Kidney (tissue), 14 donors: ENCODE data around the gene NOTCH1. TPM values are rescaled to one million over a fixed set of nuclear protein-coding genes. Genes with fewer than 3 reads are reported as not detected.
A peak's percentile ranks its signal among the peaks of the same experiment; 100 is the strongest.

Experiments
- DNase-seq, 5 donors: peaks; one replicate each; pipeline ENCODE4 v3.0.0-alpha.2; 2013 to 2020
- FAIRE-seq: peaks from 2 replicates; lab custom pipeline; 2012; peaks lifted over from hg19 to GRCh38; lab: Jason Lieb, UNC
- H3K27ac ChIP-seq, 2 donors: one replicate each; pipeline ENCODE4 v1.7.0; 2013; ENCODE audit warnings: low read depth in 2 of 2, low read length in 2 of 2, inconsistent platforms in 1 of 2
- H3K27me3 ChIP-seq: one replicate; pipeline ENCODE4 v1.7.1; 2013; ENCODE audit warnings: low read length, inconsistent platforms; ENCODE audit not compliant: control insufficient read depth, insufficient read depth
- H3K36me3 ChIP-seq, 3 donors: one replicate each; pipeline versions ENCODE4 v1.7.0 to v1.7.1; 2013; ENCODE audit warnings: low read length in 3 of 3, control low read depth in 1 of 3, inconsistent platforms in 1 of 3; ENCODE audit not compliant: insufficient read depth in 3 of 3, control insufficient read depth in 2 of 3
- H3K4me1 ChIP-seq, 3 donors: one replicate each; pipeline versions ENCODE4 v1.7.0 to v1.7.1; 2013; ENCODE audit warnings: low read length in 3 of 3, inconsistent platforms in 1 of 3, low read depth in 1 of 3; ENCODE audit not compliant: control insufficient read depth in 2 of 3, insufficient read depth in 2 of 3
- H3K4me3 ChIP-seq, 3 donors: one replicate each; pipeline versions ENCODE4 v1.7.0 to v1.8.1; 2013; ENCODE audit warnings: low read length in 3 of 3, control low read depth in 1 of 3, inconsistent platforms in 1 of 3
- H3K9ac ChIP-seq, 3 donors: one replicate each; pipeline versions ENCODE4 v1.7.0 to v1.7.1; 2013; ENCODE audit warnings: low read length in 3 of 3, control low read depth in 1 of 3, inconsistent platforms in 1 of 3
- H3K9me3 ChIP-seq, 3 donors: one replicate each; pipeline versions ENCODE4 v1.7.0 to v1.7.1; 2013; ENCODE audit warnings: low read length in 3 of 3, control low read depth in 1 of 3, inconsistent platforms in 1 of 3; ENCODE audit not compliant: control insufficient read depth in 2 of 3, insufficient read depth in 1 of 3
- intact Hi-C: fragments of 100-400 bp; cut with DNase I; formaldehyde crosslinking; loops from one replicate; pipeline ENCODE4 v1.11.1; 2022
- polyA plus RNA-seq: library from polyadenylated mRNA; stranded (reverse); fragments of 350-450 nt; fragmentation: Illumina TruSeq; extraction: RNeasy Lipid Tissue Mini Kit (QIAGEN cat#74804); gene quantifications from one replicate; pipeline ENCODE4 v1.2.3, GENCODE V29; 2014; ENCODE audit warnings: low read depth, low replicate concordance; ENCODE audit not compliant: insufficient read depth
- total RNA-seq: library from RNA; stranded (reverse); fragmentation: NEBNext Ultra II Directional; extraction: Animal tissue kit (Norgen Biotek cat#: 25700); gene quantifications from one replicate; pipeline ENCODE4 v1.2.1, GENCODE V29; 2021
- TF ChIP-seq, protein P1 (sequence below): IDR thresholded peaks from 3 replicates; pipeline ENCODE4 v1.5.1; 2012; ENCODE audit warnings: mild to moderate bottlenecking, moderate library complexity, borderline replicate concordance; ENCODE audit not compliant: insufficient read depth; ENCODE audit errors: extremely low read depth
- donor health status: control.
- donor health status: control.
- donor health status: control.
- donor health status: control.
- donor health status: control.
- donor health status: DM: yes; HTN: yes; CAD: no.
- donor health status: Normal renal cell carcinoma (clear cell type).

The NOTCH1 gene
- total and polyA plus RNA-seq, 2 donors from 2014 or later, result 6.5 to 77.2 TPM

DNA sequence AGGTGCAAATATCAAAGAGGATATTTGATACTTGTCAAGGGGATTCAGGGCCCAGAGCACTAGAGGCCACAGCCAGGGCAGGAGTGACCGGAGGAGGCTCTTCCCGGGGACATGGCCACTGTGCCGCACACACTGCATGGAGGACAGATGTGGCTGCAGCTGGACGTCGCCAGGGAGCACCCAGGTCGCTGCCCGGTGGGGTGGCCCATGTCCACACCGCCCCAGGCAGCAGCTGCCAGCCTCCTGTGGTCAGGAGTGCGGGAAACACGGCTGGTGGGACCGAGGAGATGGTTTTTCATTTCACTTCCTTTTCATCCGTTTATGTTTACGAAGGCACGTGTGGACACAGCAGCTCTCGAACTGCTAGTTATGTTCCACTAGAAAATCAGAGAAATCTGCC lies 78.1 kb downstream of the NOTCH1 start:
- Histone ChIP-seq H3K9me3 (no peaks in the 10 kb centered on the region), H3K27me3 (no peaks in the 10 kb centered on the region), H3K4me3 (no peak overlapping the region), H3K36me3 (peaks cover 0 to 63% (median 44%) of the 10 kb centered on the region in 3 donors), H3K27ac (no peak overlapping the region), H3K4me1 (peaks cover 0 to 15% (median 12%) of the 10 kb centered on the region in 3 donors), H3K9ac (no peak overlapping the region)
- TF ChIP-seq, protein P1, sequence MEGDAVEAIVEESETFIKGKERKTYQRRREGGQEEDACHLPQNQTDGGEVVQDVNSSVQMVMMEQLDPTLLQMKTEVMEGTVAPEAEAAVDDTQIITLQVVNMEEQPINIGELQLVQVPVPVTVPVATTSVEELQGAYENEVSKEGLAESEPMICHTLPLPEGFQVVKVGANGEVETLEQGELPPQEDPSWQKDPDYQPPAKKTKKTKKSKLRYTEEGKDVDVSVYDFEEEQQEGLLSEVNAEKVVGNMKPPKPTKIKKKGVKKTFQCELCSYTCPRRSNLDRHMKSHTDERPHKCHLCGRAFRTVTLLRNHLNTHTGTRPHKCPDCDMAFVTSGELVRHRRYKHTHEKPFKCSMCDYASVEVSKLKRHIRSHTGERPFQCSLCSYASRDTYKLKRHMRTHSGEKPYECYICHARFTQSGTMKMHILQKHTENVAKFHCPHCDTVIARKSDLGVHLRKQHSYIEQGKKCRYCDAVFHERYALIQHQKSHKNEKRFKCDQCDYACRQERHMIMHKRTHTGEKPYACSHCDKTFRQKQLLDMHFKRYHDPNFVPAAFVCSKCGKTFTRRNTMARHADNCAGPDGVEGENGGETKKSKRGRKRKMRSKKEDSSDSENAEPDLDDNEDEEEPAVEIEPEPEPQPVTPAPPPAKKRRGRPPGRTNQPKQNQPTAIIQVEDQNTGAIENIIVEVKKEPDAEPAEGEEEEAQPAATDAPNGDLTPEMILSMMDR, result no peak
- DNase-seq (no peak), FAIRE-seq (no peak)
- intact Hi-C loops, result no loop called here

DNA sequence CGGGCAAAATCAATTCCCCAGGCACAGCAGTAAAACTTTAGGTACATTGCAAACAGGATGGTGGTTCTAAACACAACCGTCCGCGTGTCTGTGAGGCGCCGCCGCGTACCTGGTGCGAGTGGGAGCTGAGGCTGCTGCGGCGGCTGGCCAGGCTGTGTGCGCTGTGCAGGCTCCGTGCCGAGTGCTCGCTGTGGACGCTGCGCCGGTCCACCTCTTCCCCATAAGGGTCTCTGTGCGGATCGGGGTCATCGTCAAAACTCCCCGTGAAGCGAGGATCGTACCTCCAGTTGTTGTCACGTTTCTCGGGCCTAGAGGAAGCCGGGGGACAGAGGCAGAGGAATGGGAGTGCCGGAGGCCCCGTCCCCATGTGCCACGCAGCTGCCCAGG lies 79.7 kb downstream of the NOTCH1 start:
- FAIRE-seq (no peak), DNase-seq (peak in 1 of 5 donors; percentile 56)
- Histone ChIP-seq H3K27ac (no peak overlapping the region), H3K36me3 (peaks cover 0 to 68% (median 45%) of the 10 kb centered on the region in 3 donors), H3K9ac (no peak overlapping the region), H3K27me3 (no peaks in the 10 kb centered on the region), H3K4me1 (peaks cover 0 to 12% (median 10%) of the 10 kb centered on the region in 3 donors), H3K4me3 (no peak overlapping the region), H3K9me3 (no peaks in the 10 kb centered on the region)
- TF ChIP-seq, protein P1, result no peak
- intact Hi-C loops, result no loop called here

DNA sequence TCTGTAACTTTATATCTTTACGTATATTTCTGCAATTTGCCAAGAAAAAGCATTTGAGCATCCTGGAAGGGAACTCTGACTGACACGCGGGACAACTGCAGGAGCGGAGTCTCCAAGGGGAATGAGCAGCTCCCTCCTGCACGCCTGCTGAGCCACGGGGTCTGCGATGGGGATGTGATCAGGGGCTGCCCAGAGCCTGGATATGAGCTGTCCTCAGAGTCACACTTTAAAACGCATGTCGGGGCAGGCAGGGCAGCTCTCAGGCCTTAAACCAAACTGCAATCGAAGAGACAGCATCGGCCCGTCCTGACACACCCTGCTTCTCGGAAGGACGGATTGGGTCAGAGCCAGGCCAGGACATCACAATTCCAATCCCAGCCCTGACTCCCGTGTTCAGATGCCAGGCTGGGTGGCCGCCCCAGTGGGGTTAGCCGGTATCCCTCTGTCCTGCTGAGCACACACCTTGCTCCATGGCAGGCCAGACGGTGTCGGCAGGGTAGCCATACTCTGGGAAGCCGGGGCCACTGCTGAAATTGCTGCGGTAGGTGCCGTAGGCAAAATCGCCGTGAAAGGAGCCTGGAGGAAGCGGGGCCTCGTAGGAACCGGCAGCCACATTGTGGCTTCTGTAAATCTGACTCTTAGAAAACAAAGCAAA lies 80.2 kb downstream of the NOTCH1 start:
- peaks cover 0 to 70% (median 46%) of the 10 kb centered on the region in 3 donors for H3K36me3 ChIP-seq
- H3K4me3 ChIP-seq, result no peak overlapping the region
- peak in 1 of 5 donors; percentile 54 for DNase-seq
- FAIRE-seq, result no peak
- TF ChIP-seq, protein P1, result no peak
- no peaks in the 10 kb centered on the region for H3K9me3 ChIP-seq
- intact Hi-C loops, result no loop called here
- H3K9ac ChIP-seq, result no peak overlapping the region
- H3K27me3 ChIP-seq, result no peaks in the 10 kb centered on the region
- peaks cover 0 to 12% (median 10%) of the 10 kb centered on the region in 3 donors for H3K4me1 ChIP-seq
- H3K27ac ChIP-seq, result no peak overlapping the region
